Heart left ventricle (tissue), 13 donors: ENCODE results near the gene SIGLEC8.

Experiments
- CTCF ChIP-seq, 12 donors: fragments of 200-600 bp; sonication (generic) in 4 of 12; IDR thresholded peaks; one replicate each; pipeline versions ENCODE4 v1.5.0 to v1.8.0; 2018 to 2022; ENCODE audit warnings: antibody characterized with exemption in 12 of 12, mild to moderate bottlenecking in 5 of 12
- POLR2A ChIP-seq, 2 donors: fragments of 450-650 bp; IDR thresholded peaks; one replicate each; pipeline ENCODE4 v1.6.1; 2017; ENCODE audit warnings: antibody characterized with exemption in 2 of 2, mild to moderate bottlenecking in 2 of 2, moderate library complexity in 2 of 2
- donor health status: ischemic (EF 13 %, LVEDD 7.1; RV severe dilation, severe dysfunction).
- donor health status: DM: no; HTN: yes; CAD: no.
- donor health status: DM: no; HTN: no; CAD: no.
- donor health status: ischemic (EF 25% LVEDD 6.9; RV normal size, moderate dysfunction).
- donor health status: ischemic (EF 25% LVEDD 5.7; RV mildly dilated, moderate dysfunction).
- donor health status: ischemic (EF 35%, LVEDD 5.7; RV mildly dilated, moderate dysfunction).
- donor health status: nonischemic (EF 11% LVEDD 7.7; RV severe dilation, severe dysfunction).
- donor health status: DM: yes; HTN: yes; CAD: no.
- donor health status: PGD.
- donor health status: ischemic (EF 29% LVEDD 5.4; RV normal size, mild dysfunction).
- donor health status: nonischemic (EF 23%, LVEDD 6.1; RV moderate dilation, normal function).

GRCh38 chr19:51462681-51463080 is 4.4 kb upstream of the SIGLEC8 start:
- no peak for TF ChIP-seq POLR2A (IDR thresholded peaks at IDR 0.05)
- TF ChIP-seq CTCF (IDR thresholded peaks at IDR 0.05) = no peak
